ENCODE results near the gene CHI3L1.

DNA sequence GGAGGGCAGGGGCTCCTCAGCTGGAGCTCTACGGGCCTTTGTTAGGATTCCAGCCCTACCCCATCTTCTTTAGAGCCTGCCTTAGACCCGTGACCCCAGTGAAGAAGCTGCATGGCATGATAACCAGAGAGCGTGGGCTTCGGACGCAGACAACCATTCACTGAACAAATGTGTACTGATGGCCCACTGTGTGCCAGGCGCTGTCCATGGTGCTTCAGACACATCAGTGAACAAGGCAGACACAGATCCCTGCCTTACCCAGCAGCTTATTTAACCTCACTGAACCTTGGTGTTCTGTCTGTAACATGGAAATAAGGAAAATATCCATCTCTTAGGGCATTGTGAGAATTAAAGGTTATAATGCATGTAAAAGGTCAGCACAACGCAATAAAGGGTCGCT is 33.4 kb upstream of the CHI3L1 start:
- TF ChIP-seq, protein P1, sequence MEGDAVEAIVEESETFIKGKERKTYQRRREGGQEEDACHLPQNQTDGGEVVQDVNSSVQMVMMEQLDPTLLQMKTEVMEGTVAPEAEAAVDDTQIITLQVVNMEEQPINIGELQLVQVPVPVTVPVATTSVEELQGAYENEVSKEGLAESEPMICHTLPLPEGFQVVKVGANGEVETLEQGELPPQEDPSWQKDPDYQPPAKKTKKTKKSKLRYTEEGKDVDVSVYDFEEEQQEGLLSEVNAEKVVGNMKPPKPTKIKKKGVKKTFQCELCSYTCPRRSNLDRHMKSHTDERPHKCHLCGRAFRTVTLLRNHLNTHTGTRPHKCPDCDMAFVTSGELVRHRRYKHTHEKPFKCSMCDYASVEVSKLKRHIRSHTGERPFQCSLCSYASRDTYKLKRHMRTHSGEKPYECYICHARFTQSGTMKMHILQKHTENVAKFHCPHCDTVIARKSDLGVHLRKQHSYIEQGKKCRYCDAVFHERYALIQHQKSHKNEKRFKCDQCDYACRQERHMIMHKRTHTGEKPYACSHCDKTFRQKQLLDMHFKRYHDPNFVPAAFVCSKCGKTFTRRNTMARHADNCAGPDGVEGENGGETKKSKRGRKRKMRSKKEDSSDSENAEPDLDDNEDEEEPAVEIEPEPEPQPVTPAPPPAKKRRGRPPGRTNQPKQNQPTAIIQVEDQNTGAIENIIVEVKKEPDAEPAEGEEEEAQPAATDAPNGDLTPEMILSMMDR (IDR thresholded peaks at IDR 0.05), result no peak
- TF ChIP-seq JUND (IDR thresholded peaks at IDR 0.05), result no peak

All from SK-N-SH (cell line).